ENCODE results near the gene STX2. TPM values are rescaled to one million over a fixed set of nuclear protein-coding genes. Genes with fewer than 3 reads are reported as not detected.
"Not testable (repeated sequence)": the region's sequence is repeated elsewhere in the genome, so short reads cannot be mapped to it uniquely, and the experiment has no call there.

STX2 gene
- total and polyA plus RNA-seq, 2 experiments from 2014 or later: 16.4 to 35.4 TPM

DNA sequence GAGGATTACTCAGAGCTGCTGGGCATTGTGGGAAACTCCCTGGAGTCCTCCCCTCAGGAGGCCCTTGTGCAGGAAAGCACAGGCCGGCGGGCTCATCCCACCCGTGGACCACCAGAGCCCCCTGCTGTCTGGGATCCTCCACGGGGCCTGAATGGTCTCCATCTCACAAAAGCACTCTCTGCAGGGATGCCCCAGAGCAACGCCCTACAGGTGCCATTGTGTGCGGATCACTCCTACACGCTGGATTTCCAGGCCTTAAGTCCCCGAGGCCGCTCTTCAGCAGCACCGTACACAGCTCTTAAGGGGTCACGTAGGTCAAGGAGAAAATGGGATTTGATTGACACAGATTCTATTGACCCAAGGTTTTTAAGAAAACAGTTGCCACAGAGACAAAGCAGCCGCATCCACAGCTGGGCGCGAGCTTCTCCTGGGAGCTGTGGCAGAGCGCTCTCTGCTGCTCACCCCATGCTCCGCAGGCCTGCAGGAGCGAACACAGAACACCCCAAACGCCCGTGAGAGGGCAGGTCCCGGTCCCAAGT, 86.3 kb downstream of the STX2 start:
- DNase-seq (ENCODE audit: low spot score): peak; percentile 48
- peak; percentile 47 to 63 for TF ChIP-seq CTCF (conservative IDR thresholded peaks at IDR 0.05; ENCODE audit: low read depth in 2 of 2)
- no peak for TF ChIP-seq CREB1 (CRISPR knock-in tag; IDR thresholded peaks at IDR 0.05; ENCODE audit: low read depth)
- no peak overlapping the region for H3K4me2 ChIP-seq

DNA sequence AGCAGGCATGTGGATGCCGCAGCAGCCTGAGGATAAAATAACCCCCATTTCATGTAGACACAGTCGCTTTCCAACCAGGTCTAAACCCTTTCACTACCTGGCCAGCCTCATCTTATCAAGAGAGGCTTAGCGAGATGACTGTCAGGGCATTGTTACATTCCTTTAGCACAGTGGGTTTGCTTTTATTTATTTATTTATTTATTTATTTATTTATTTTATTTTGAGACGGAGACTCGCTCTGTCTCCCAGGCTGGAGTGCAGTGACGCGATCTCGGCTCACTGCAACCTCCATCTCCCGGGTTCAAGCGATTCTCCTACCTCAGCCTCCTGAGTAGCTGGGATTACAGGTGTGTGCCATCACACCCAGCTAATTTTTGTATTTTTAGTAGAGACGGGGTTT, 87.0 kb downstream of the STX2 start:
- not testable (repeated sequence) for DNase-seq (ENCODE audit: low spot score); H3K27me3 ChIP-seq (ENCODE audit: insufficient read depth); H3K4me1 ChIP-seq (ENCODE audit: insufficient read depth); H3K4me3 ChIP-seq; H3K79me2 ChIP-seq (replicated peaks; ENCODE audit: insufficient read depth); H3K9me2 ChIP-seq (ENCODE audit: insufficient read depth); H4K20me1 ChIP-seq (replicated peaks; ENCODE audit: insufficient read depth); H3K36me3 ChIP-seq (ENCODE audit: insufficient read depth); H3K4me1 Mint-ChIP-seq; H3K27ac ChIP-seq (ENCODE audit: low read depth); H3K4me2 ChIP-seq; H2AFZ ChIP-seq; ATAC-seq; H3K36me3 Mint-ChIP-seq (ENCODE audit: low read depth); H3K27me3 Mint-ChIP-seq (ENCODE audit: insufficient read depth, low read depth, poor library complexity); H3K27ac Mint-ChIP-seq; H3K4me3 Mint-ChIP-seq; H3F3A ChIP-seq (replicated peaks; ENCODE audit: low read depth)
- peaks cover 48% of the 10 kb centered on the region for H3K9me3 Mint-ChIP-seq

More for the DNA sequence above, 86.3 kb downstream of the STX2 start:
- Histone ChIP-seq H3K4me3 (no peak overlapping the region), H3K9me2 (ENCODE audit: insufficient read depth) (no peaks in the 10 kb centered on the region), H4K20me1 (replicated peaks; ENCODE audit: insufficient read depth) (no peaks in the 10 kb centered on the region), H3K79me2 (replicated peaks; ENCODE audit: insufficient read depth) (no peaks in the 10 kb centered on the region), H3F3A (replicated peaks; ENCODE audit: low read depth) (no peaks in the 10 kb centered on the region), H3K4me1 (ENCODE audit: insufficient read depth) (no peaks in the 10 kb centered on the region), H3K36me3 (ENCODE audit: insufficient read depth) (no peaks in the 10 kb centered on the region), H3K27me3 (ENCODE audit: insufficient read depth) (no peaks in the 10 kb centered on the region), H2AFZ (no peak overlapping the region), H3K27ac (ENCODE audit: low read depth) (no peak overlapping the region)
- Mint-ChIP-seq H3K4me3 (no peak overlapping the region), H3K9me3 (peaks cover 48% of the 10 kb centered on the region), H3K4me1 (no peaks in the 10 kb centered on the region), H3K27ac (no peak overlapping the region), H3K36me3 (ENCODE audit: low read depth) (peaks cover 4% of the 10 kb centered on the region; the same call in 1 of the 3 replicates), H3K27me3 (ENCODE audit: insufficient read depth, low read depth, poor library complexity) (peaks cover 3% of the 10 kb centered on the region)
- peak; percentile 67 for ATAC-seq

DNA sequence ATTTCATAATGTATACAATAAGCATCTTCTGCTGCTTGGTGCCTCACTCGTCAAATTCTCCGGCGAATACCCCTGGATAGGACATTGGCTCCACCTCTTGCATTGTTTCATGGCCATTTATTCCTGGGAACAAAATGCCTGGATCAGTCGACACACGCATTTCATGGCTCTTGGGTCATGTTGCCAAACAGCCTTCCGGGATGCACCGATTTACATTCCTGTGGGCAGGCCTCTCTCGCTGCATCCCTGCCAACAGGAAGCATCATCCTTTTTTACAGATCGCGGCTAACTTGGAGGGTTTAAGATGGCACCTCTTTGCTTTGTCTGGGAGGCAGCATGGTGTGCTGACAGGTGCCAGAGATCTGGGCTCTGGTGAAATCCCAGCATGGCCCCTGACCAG, 90.3 kb downstream of the STX2 start:
- H3K36me3 Mint-ChIP-seq (ENCODE audit: low read depth): no peaks in the 10 kb centered on the region; the same call in 2 of the 3 replicates
- H3K4me1 Mint-ChIP-seq: no peaks in the 10 kb centered on the region
- no peak overlapping the region for H3K4me2 ChIP-seq
- H3K36me3 ChIP-seq (ENCODE audit: insufficient read depth): no peaks in the 10 kb centered on the region
- DNase-seq (ENCODE audit: low spot score): no peak
- no peaks in the 10 kb centered on the region for H3K4me1 ChIP-seq (ENCODE audit: insufficient read depth)
- peaks cover 50% of the 10 kb centered on the region for H3K9me3 Mint-ChIP-seq
- ATAC-seq: no peak
- H2AFZ ChIP-seq: no peak overlapping the region
- no peaks in the 10 kb centered on the region for H3K9me2 ChIP-seq (ENCODE audit: insufficient read depth)
- H3K27ac ChIP-seq (ENCODE audit: low read depth): no peak overlapping the region
- H3K27me3 Mint-ChIP-seq (ENCODE audit: insufficient read depth, low read depth, poor library complexity): peaks cover 3% of the 10 kb centered on the region
- H3K4me3 ChIP-seq: no peak overlapping the region
- H3K79me2 ChIP-seq (replicated peaks; ENCODE audit: insufficient read depth): no peaks in the 10 kb centered on the region
- H3F3A ChIP-seq (replicated peaks; ENCODE audit: low read depth): no peaks in the 10 kb centered on the region
- H3K27ac Mint-ChIP-seq: no peak overlapping the region
- no peaks in the 10 kb centered on the region for H4K20me1 ChIP-seq (replicated peaks; ENCODE audit: insufficient read depth)
- H3K4me3 Mint-ChIP-seq: no peak overlapping the region
- H3K27me3 ChIP-seq (ENCODE audit: insufficient read depth): no peaks in the 10 kb centered on the region
- TF ChIP-seq ZNF462 (CRISPR knock-in tag; IDR thresholded peaks at IDR 0.05): no peak
- TF ChIP-seq POLR2AphosphoS5 (IDR thresholded peaks at IDR 0.05; ENCODE audit: low read depth): no peak
- TF ChIP-seq CREB1 (CRISPR knock-in tag; IDR thresholded peaks at IDR 0.05; ENCODE audit: low read depth): no peak
- no peak for TF ChIP-seq EZH2phosphoT487 (IDR thresholded peaks at IDR 0.05; ENCODE audit: unreplicated experiment)
- TF ChIP-seq, protein P1, sequence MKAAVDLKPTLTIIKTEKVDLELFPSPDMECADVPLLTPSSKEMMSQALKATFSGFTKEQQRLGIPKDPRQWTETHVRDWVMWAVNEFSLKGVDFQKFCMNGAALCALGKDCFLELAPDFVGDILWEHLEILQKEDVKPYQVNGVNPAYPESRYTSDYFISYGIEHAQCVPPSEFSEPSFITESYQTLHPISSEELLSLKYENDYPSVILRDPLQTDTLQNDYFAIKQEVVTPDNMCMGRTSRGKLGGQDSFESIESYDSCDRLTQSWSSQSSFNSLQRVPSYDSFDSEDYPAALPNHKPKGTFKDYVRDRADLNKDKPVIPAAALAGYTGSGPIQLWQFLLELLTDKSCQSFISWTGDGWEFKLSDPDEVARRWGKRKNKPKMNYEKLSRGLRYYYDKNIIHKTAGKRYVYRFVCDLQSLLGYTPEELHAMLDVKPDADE (IDR thresholded peaks at IDR 0.05): no peak
- TF ChIP-seq STAT1 (IDR thresholded peaks at IDR 0.05; ENCODE audit: unreplicated experiment): no peak
- TF ChIP-seq JUNB (IDR thresholded peaks at IDR 0.05; ENCODE audit: unreplicated experiment): no peak

Data from GM23338 (cell line).